Choroid plexus epithelial cell (primary cell): ENCODE measurements around the gene RNH1.

Experiments used
- DNase-seq: peaks from one replicate; pipeline ENCODE4 v3.0.0-alpha.2; 2010; ENCODE audit warnings: low read depth
- H3K4me3 ChIP-seq: 2 replicates; pipeline ENCODE4 v1.5.1; 2011; ENCODE audit warnings: low read depth, mild to moderate bottlenecking, control low read depth, low read length, moderate library complexity
- TF ChIP-seq, protein P1 (sequence below): conservative IDR thresholded peaks from 2 replicates; pipeline ENCODE4 v1.5.1; 2011; ENCODE audit warnings: low read depth, mild to moderate bottlenecking, control low read depth, inconsistent platforms, low read length, moderate library complexity

The RNH1 gene

DNA sequence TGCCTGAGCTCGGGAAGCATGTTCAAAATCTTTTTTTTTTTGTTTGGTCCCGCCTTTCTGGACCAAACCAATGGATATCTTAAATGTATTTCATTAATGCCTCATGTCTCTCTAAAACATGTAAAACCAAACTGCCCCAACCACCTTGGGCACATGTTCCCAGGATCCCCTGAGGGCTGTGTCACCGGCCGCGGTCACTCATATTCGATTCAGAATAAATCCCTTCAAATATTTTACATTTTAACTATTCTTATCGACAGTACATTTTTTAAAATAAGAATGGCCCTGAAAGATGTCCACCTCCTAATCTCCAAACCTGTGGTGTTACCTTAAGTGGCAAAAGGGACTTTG is 2.1 kb downstream of the RNH1 start:
- no peak for DNase-seq
- peak overlapping the region; percentile 70 for H3K4me3 ChIP-seq
- TF ChIP-seq, protein P1, sequence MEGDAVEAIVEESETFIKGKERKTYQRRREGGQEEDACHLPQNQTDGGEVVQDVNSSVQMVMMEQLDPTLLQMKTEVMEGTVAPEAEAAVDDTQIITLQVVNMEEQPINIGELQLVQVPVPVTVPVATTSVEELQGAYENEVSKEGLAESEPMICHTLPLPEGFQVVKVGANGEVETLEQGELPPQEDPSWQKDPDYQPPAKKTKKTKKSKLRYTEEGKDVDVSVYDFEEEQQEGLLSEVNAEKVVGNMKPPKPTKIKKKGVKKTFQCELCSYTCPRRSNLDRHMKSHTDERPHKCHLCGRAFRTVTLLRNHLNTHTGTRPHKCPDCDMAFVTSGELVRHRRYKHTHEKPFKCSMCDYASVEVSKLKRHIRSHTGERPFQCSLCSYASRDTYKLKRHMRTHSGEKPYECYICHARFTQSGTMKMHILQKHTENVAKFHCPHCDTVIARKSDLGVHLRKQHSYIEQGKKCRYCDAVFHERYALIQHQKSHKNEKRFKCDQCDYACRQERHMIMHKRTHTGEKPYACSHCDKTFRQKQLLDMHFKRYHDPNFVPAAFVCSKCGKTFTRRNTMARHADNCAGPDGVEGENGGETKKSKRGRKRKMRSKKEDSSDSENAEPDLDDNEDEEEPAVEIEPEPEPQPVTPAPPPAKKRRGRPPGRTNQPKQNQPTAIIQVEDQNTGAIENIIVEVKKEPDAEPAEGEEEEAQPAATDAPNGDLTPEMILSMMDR: no peak

DNA sequence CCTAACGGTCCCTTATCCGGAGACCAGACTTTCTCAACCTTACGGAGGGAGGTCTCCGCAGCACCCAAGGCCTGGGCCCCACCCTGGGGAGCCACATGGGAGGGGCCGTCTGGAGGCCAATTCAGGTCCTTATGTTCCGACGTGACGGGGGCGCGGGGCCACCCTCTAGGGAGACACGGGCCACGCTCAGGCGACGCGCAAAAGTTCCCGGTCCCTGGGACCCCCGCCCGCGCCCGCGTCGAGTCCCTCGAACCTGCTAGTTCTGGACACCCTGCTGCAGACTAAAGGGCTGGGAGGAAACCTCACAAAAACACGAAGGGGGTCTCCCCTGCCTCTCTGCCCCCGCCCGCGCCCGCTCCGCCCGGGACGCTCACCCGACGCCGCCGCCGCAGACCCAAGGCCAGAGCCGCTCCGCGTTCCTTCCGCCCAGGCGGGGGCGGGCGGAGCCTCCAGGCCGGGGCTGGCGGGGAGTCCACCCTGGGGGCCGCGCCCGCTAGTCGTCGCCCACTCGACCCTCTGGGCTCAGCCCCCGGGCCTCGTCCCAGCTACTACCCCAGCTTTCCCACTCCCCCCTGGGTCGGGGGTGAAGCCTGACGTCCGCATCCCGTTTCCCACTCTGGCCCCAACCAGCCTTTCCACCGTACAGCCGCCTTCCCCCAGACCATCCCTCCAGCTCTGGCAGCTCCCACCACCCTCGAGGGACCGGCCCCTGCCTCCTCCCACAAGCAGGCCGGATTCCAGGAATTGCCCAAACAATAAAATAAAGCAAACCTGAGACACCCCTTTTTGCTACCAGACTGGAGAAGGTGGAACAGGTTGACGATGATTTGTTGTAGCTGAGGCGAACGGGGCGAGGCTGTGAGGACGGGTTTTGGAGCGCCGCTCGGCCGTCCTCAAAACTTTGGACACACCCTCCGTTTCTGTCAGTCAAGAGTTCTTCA is 2.7 kb downstream of the RNH1 start:
- TF ChIP-seq, protein P1: no peak
- peak overlapping the region; percentile 70 for H3K4me3 ChIP-seq
- DNase-seq: peak; percentile 60

DNA sequence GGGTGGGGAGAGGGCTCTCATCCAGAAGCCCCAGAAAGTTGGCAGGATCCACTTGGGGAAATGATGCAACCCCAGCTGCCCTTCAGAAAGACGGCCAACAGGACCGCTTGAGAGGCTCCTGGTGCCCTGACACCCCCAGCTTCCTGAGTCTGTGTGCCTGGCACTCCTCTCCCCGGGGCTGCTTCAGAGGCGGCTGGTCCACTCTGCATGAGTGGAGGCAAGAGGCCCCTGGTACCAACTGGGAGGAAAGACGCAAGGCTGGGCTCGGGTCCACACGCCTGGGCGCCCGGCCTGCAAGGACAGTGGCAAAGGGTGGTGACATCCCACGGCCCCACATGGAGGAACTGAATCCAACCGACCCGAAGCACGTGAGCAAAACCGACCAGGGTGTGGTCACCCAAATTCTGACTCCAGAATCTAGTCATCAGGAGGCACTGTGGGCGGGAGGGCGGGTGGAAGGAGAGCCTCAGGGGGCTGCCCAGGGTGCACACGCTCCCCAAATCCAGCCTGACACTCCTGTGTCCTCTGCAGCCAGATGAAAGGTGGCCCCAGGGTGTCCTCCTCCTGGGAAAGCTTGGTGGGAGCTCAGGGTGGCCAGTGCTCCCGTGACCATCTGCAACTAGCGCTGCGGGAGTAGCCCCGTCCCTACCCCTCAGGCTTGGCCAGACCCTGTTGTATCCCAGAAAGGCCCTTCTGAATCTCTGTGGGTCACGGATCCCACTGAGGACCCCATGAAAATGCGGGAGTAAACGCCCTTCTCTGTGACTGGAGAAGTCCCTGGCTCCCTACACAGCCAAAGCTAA is 3.7 kb downstream of the RNH1 start:
- peak; percentile 58 for DNase-seq
- TF ChIP-seq, protein P1: no peak
- peak overlapping the region; percentile 70 for H3K4me3 ChIP-seq

DNA sequence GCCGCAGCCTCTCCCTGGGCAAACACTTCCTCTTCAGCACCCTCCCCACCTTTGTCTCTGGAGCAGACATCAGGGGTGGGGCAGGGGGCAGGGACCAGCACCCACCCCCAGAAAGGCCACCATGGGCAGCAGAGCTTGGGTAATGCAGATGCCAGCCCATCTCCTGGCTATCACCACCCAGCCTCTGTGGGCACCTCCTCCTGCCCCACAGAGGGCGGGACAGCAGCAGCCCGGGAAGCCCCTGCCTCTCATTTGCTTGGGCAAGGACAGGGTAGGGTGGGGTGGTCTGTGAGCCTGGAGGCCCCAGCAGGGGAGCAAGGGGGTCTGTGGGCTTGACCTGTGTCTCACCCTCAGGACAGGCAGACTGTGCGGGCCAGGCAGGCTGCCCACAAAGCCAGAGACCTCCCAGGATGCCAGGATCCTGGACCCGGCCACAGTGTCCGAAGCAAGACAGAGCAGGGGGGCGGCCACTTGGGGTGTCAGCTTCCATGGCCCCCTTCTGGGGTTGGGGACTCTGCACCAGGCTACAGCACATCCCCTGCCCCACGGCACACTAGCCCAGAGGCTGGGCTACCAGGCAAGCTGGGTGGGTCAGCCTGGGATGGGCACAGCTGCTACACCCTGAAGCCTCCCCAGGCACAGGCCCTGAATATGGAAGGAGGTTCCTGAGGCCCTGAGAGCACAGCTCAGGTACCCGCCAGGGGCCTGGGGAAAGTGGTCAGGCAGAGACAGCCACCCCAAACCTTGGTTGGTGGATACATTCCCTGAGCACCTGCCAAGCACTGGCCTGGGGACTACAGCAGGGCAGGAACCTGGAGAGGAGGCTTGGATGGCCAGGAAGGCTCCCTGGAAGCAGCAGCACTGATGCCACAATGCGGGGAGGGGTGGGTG is 4.5 kb downstream of the RNH1 start:
- no peak for DNase-seq
- H3K4me3 ChIP-seq: no peak overlapping the region
- TF ChIP-seq, protein P1: no peak

DNA sequence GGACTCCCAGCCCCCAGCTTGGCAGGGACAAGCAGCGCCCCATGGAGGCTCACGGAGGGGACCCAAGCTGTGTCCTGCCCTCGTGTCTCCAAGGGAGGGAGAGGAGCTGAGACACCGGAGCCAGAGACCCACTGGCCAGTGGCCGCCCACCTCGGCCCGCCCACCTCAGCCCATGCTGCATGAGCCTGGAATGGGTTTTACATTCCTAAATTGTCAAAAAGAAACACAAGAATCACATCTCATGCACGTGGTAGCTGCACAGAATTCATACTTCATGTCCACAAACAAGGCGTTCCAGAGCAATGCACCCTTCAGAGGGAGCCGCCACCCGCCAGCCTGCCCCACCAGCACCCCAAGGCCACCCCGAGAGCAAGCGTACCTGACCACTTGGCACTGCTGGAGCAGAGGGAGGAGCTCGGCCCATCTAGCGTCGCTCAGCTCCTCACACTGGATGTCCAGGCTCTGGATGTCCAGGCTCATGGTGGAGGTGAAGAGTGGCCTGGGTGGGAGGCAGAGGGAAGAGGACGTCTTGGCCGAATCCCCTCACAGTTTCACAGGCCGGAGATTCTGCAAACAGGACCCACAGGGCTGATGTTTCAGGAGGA is 5.3 kb downstream of the RNH1 start:
- no peak overlapping the region for H3K4me3 ChIP-seq
- no peak for DNase-seq
- TF ChIP-seq, protein P1: no peak

DNA sequence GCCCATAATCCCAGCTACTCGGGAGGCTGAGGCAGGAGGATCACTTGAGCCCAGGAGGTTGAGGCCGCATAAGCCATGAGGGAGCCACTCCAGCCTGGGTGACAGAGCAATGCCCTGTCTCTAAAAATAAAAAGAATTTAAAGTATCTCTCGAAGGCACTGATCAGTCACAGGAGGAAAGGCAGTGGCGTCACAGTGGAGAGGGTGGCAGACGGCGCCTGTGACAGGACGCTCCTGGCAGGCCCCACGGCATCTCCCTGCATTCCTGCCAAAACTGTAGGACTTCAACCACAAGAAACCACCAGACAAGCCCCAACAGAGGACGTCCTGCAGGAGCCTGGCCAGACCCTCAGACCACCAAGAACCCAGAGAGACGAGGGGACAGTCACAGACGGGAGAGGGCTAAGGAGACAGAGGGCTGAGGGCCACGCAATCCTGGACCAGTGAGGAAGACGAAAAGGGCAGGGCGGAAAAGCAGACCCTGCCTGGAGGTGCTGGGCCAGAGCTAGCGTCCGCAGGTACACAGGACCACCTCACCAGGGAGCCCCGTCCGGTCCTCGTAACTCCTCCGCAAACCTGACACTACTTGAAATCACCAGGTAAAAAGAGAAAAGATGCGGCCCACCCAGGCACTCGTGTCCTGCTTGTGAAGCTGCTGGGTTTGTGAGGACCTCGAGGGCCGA is 5.9 kb downstream of the RNH1 start:
- no peak overlapping the region for H3K4me3 ChIP-seq
- no peak for DNase-seq
- TF ChIP-seq, protein P1: no peak
